HFF-Myc (cell line): Measurements from ENCODE around the gene FNDC3B.

ENCODE experiments used
- DNase-seq: peaks from one replicate; pipeline ENCODE4 v3.0.0-alpha.2; 2011; ENCODE audit warnings: low read depth; ENCODE audit errors: extremely low read depth
- H3K4me3 ChIP-seq: replicated peaks from 2 replicates; pipeline ENCODE4 v1.5.1; 2011; ENCODE audit warnings: low read depth, mild to moderate bottlenecking, control low read depth, low read length
- TF ChIP-seq, protein P1 (sequence below): IDR thresholded peaks from 2 replicates; pipeline ENCODE4 v1.5.1; 2012; ENCODE audit warnings: mild to moderate bottlenecking, low read depth, low read length, control low read depth; ENCODE audit errors: missing control alignments

Gene FNDC3B

DNA sequence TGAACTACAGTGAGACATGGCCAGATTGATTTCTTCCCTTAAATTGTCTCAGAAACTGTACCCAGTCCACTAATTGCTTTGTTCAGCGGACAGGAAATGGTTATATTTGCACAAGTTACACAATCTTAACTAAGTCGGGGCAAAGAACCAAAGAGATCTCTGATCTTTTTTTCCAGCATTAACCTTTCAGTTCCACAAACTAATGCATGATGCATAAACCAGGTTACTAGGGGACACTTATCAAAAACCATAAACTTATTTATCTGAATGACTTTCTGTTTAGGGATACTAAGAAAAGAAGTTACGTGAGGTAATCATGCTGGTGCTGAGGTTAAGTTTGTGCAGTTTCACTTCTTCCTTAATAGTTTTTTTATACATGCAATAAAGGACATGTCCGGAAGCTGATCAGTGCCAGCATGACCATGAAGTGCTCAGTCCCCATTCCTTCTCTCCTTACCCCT is 22.4 kb downstream of the FNDC3B start:
- DNase-seq: no peak
- TF ChIP-seq, protein P1, sequence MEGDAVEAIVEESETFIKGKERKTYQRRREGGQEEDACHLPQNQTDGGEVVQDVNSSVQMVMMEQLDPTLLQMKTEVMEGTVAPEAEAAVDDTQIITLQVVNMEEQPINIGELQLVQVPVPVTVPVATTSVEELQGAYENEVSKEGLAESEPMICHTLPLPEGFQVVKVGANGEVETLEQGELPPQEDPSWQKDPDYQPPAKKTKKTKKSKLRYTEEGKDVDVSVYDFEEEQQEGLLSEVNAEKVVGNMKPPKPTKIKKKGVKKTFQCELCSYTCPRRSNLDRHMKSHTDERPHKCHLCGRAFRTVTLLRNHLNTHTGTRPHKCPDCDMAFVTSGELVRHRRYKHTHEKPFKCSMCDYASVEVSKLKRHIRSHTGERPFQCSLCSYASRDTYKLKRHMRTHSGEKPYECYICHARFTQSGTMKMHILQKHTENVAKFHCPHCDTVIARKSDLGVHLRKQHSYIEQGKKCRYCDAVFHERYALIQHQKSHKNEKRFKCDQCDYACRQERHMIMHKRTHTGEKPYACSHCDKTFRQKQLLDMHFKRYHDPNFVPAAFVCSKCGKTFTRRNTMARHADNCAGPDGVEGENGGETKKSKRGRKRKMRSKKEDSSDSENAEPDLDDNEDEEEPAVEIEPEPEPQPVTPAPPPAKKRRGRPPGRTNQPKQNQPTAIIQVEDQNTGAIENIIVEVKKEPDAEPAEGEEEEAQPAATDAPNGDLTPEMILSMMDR: no peak
- H3K4me3 ChIP-seq: no peak overlapping the region

DNA sequence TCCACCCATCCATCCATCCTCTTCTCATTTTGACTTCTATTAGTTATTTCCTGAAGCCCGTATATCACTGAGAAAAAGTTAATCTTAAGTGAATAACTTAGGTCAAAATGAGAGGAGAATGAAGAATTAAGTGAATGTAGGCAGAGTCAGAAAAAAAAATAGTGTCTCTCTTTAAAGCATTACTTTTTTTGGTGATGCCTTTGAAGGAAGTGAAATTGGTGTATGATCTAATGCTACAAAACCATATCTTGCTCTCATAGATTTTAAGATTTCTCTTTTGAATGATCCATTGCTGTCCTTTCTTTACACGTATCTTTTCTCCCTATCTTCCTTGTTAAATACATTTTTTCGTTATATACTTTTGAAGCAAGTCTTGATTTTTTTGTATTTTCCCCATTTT is 23.4 kb downstream of the FNDC3B start:
- no peak overlapping the region for H3K4me3 ChIP-seq
- no peak for DNase-seq
- TF ChIP-seq, protein P1: no peak

DNA sequence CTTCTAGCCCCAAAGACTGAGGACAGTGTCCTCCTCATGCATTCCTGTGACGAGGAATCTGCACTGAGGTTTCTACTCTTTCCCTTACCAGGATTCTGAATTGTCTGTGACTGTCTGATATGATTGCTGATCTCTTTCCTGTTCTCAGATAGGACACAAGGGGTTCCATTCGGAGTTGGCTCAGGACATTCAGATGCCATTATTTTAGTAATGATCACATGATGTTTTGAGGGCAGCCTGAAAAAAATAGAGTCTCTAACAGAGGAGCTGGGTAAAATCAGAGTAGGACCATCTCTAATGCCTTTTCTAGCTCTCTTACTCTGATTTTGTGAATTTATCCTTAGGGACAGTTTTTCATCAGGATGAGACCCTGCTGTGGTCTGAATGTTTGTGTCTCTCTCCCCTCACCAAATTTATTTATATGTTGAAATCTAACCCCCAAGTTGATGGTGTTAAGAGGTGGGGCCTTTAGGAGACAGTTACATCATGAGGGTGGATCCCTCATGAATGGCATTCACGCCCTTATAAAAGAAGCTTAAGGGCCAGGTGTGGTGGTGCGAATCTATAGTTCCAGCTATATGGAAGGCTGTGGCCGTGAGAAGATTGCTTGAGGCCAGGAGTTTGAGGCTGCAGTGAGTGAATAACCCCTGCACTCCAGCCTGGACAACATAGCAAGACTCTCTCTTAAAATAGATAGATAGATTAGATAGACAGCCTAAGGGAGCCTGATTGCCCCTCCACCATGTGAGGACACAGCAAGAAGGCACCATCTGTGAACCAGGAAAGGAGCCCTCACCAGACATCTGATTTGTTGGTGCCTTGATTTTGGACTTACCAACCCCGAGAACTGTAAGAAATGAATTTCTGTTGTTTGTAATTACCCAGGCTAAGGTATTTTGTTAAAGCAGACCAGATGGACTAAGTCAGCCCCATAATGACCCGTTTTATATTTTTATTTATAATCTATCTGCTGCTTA is 24.4 kb downstream of the FNDC3B start:
- TF ChIP-seq, protein P1: no peak
- no peak for DNase-seq
- no peak overlapping the region for H3K4me3 ChIP-seq

DNA sequence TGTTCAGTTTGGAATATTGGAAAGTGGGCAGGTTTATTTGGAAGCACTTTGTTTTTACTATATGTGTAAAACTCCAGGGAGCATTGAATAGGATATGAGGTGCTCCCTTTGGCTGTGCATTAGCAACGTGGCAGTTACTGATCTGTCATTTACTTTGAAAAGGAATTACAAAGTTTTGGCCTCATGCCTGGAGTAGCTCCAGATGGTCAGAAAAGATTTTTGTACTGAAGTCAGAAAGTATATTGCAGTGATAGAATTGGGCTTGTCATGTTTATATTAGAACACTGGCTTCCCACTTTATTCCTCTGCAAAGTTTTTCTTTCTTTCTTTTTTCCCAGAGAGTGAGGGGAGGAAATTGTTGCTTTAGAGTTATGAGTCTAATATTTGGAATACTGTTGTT is 26.1 kb downstream of the FNDC3B start:
- TF ChIP-seq, protein P1: no peak
- no peak overlapping the region for H3K4me3 ChIP-seq
- DNase-seq: peak; percentile 58

DNA sequence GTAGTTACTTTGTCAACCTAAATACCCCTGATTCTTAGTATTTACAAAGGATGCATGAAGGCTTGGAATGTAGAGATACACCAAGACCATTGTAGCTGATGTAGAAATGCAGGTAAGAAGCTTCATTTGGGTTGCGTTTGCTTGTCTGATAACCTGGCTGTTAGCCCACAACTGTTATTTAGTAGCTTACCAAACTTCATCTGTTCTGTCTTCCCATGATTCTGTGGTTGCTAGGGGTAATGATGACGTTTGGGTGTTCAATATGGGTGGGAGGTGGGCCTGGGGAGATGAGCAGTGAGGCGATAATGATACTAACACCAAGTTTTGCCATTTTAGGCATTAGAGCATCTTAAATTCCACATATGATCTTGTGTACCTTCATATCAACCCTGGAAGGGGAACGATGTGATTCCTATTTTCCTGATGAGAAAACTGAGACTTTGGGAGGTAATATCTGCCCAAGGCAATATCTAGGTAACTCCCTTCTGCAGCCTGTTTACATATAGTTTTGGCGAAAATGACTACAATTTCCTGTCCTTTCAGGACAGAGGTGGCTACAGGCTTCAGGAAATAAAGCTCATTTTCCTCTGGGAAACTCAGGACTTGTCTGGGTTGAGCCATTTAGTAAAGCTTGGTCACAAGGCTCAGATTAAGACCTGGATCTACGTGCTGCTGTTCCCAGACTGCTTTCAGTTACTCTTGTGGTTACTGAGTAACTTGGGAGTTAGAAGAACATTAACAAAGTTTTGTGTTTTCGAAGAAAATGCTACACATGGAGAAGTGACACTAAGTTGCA is 26.8 kb downstream of the FNDC3B start:
- no peak overlapping the region for H3K4me3 ChIP-seq
- no peak for DNase-seq
- TF ChIP-seq, protein P1: no peak

DNA sequence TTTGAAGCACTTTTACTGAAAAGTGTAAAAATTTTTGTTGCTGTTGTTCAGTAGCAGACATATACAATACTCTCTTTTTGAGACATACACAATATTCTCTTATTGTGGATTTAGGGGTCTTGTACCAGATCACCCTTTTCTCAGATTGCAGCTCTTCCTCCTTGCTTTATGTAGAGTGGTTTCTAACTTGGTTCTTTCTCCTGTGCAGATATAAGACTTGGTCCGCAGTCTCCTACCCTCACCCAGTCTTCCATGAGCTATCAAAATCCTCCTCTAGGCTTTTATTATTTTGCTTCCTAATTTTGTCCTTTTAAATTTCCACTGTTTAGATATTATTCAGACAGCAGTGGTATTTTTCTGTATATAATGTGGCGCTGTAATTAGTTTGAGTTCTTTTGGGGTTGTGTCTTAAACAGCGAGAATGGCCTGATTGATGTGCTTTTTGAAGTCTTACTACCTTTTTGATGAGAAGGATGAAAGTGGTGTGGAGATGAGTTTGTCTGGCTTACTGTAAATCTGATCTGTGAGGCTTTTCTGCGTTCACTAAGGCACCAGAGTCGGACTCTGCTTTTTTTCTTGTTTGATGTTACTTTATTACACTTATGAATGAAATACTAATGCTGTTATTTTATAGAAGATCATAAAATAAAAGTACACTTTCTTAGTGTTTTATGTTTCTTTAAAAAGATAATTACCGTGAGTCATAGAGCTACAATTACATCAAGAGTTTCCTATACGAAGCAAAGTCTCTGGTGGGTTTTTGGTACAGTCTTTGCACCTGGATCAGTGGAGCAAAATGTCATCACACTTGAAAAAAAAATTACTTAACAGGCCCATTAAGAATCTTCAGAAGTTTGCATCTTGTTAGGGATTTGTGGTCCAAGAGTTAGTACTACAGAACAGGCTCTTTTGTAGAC is 27.8 kb downstream of the FNDC3B start:
- TF ChIP-seq, protein P1: no peak
- no peak overlapping the region for H3K4me3 ChIP-seq
- no peak for DNase-seq
